ENCODE results near the gene CAMK4. TPM values are rescaled to one million over a fixed set of nuclear protein-coding genes. Genes with fewer than 3 reads are reported as not detected.
A peak's percentile ranks its signal among the peaks of the same experiment; 100 is the strongest.

CAMK4 gene
- total and polyA plus RNA-seq, 2 donors (not counting 3 experiments of a cell fraction or from before 2014, with no cell fraction given): 2.2 to 5.4 TPM

DNA sequence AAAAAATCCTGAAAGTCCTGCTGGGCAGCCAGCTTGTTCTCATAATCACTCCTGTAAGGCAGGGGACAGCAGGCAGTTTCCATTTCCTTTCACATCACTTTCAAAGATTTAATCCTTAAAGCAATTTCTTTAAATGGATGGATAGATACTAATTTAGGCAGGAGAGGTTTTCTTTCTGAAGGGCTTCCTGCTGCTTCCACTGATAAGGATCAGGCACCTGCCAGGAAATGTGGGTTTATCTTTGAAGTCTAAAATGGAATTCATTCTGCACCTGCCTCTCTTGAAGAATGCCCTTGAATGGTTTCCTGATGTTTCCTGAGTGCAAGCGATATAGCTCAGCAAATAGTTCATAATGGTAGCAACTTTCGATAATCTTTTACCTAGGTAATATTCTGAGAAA lies 223.6 kb downstream of the CAMK4 start:
- H3K9ac ChIP-seq (replicated peaks; ENCODE audit: extremely low read depth, insufficient read depth, low read length): no peak overlapping the region
- H2AFZ ChIP-seq (ENCODE audit: low read depth, low read length): no peak overlapping the region
- no peaks in the 10 kb centered on the region for H3K9me3 ChIP-seq (replicated peaks; ENCODE audit: control insufficient read depth, insufficient read depth, low read length)
- CTCF ChIA-PET: interaction anchor here (1.1 to 1.5 kb wide), 2 partner anchors 13 to 18 kb away, joined by 3 read pairs; no protein-coding TSS in a partner anchor
- H3K9me1 ChIP-seq (replicated peaks; ENCODE audit: control insufficient read depth, extremely low read depth, insufficient read depth, low read length): no peaks in the 10 kb centered on the region
- no peak overlapping the region for H3K4me2 ChIP-seq (ENCODE audit: insufficient read depth, low read length)
- dilution Hi-C loops (cut with MboI; ENCODE audit: extremely low pct_ligation_motif_present, low sequenced_read_pairs): no loop called here
- H3K79me2 ChIP-seq (ENCODE audit: control insufficient read depth, insufficient read depth, low read length): no peaks in the 10 kb centered on the region
- intact Hi-C loops (cut with micrococcal nuclease): no loop called here
- no peaks in the 10 kb centered on the region for H4K20me1 ChIP-seq (replicated peaks; ENCODE audit: control insufficient read depth, extremely low read depth, insufficient read depth, low read length)
- DNase-seq (ENCODE audit: low read depth, low spot score) (peak; percentile 10), FAIRE-seq (peak; percentile 15)
- no peaks in the 10 kb centered on the region for H3K4me1 ChIP-seq (ENCODE audit: control insufficient read depth, extremely low read depth, insufficient read depth, low read length)
- H3K27me3 ChIP-seq (ENCODE audit: control insufficient read depth in 2 of 2, insufficient read depth in 2 of 2, low read length in 2 of 2): no peaks in the 10 kb centered on the region
- H3K4me3 ChIP-seq (replicated peaks in 1 of 3; ENCODE audit: insufficient read depth in 1 of 3, low read depth in 1 of 3, low read length in 3 of 3): no peak overlapping the region
- TF ChIP-seq, protein P1, sequence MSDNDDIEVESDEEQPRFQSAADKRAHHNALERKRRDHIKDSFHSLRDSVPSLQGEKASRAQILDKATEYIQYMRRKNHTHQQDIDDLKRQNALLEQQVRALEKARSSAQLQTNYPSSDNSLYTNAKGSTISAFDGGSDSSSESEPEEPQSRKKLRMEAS (IDR thresholded peaks at IDR 0.05; ENCODE audit: insufficient read depth, insufficient read length): no peak
- TF ChIP-seq JUN (IDR thresholded peaks at IDR 0.05; ENCODE audit: borderline replicate concordance, insufficient read depth, insufficient read length, low read depth) (no peak), POLR2AphosphoS5 (IDR thresholded peaks at IDR 0.05; ENCODE audit: insufficient read depth, low read depth, low read length) (no peak), POLR2A (IDR thresholded peaks at IDR 0.05; ENCODE audit: low read depth, low read length) (no peak), GATA2 (IDR thresholded peaks at IDR 0.05; ENCODE audit: insufficient read depth, insufficient read length, low read depth, low read length) (peak; percentile 39)
- BruUV-seq (replicated peaks): no TSS peak
- H3K36me3 ChIP-seq (ENCODE audit: control insufficient read depth in 2 of 2, extremely low read depth in 1 of 2, insufficient read depth in 2 of 2, low read length in 2 of 2): no peaks in the 10 kb centered on the region
- no peak overlapping the region for H3K27ac ChIP-seq (ENCODE audit: insufficient read depth, low read depth, low read length)
- POLR2A ChIA-PET: no interaction called here

- TF ChIP-seq EZH2 (IDR thresholded peaks at IDR 0.05; ENCODE audit: borderline replicate concordance, low read depth, low read length, severe bottlenecking) (no peak), MYC (IDR thresholded peaks at IDR 0.05; ENCODE audit: low read depth, low read length) (no peak), GATA2 (IDR thresholded peaks at IDR 0.05; ENCODE audit: insufficient read depth, insufficient read length, low read depth, low read length) (no peak), FOS (IDR thresholded peaks at IDR 0.05; ENCODE audit: borderline replicate concordance, insufficient read depth, low read length) (no peak), JUN (IDR thresholded peaks at IDR 0.05; ENCODE audit: borderline replicate concordance, insufficient read depth, insufficient read length, low read depth) (no peak)
- TF ChIP-seq, protein P2, sequence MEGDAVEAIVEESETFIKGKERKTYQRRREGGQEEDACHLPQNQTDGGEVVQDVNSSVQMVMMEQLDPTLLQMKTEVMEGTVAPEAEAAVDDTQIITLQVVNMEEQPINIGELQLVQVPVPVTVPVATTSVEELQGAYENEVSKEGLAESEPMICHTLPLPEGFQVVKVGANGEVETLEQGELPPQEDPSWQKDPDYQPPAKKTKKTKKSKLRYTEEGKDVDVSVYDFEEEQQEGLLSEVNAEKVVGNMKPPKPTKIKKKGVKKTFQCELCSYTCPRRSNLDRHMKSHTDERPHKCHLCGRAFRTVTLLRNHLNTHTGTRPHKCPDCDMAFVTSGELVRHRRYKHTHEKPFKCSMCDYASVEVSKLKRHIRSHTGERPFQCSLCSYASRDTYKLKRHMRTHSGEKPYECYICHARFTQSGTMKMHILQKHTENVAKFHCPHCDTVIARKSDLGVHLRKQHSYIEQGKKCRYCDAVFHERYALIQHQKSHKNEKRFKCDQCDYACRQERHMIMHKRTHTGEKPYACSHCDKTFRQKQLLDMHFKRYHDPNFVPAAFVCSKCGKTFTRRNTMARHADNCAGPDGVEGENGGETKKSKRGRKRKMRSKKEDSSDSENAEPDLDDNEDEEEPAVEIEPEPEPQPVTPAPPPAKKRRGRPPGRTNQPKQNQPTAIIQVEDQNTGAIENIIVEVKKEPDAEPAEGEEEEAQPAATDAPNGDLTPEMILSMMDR (IDR thresholded peaks at IDR 0.05; ENCODE audit: extremely low read depth in 1 of 2, insufficient read depth in 1 of 2, low read depth in 1 of 2, low read length in 2 of 2): no peak
- dilution Hi-C loops (cut with MboI; ENCODE audit: extremely low pct_ligation_motif_present, low sequenced_read_pairs) (no loop called here), intact Hi-C loops (cut with micrococcal nuclease) (no loop called here)
- no peaks in the 10 kb centered on the region for H3K9me1 ChIP-seq (replicated peaks; ENCODE audit: control insufficient read depth, extremely low read depth, insufficient read depth, low read length)
- no peak overlapping the region for H3K4me3 ChIP-seq (replicated peaks in 1 of 3; ENCODE audit: insufficient read depth in 1 of 3, low read depth in 1 of 3, low read length in 3 of 3)
- H3K79me2 ChIP-seq (ENCODE audit: control insufficient read depth, insufficient read depth, low read length): no peaks in the 10 kb centered on the region
- H2AFZ ChIP-seq (ENCODE audit: low read depth, low read length): no peak overlapping the region
- ChIA-PET CTCF (interaction anchor here (2.6 kb wide), 1 partner anchor 8 kb away, joined by 11 read pairs; no protein-coding TSS in a partner anchor), POLR2A (no interaction called here)
- H3K9ac ChIP-seq (replicated peaks; ENCODE audit: extremely low read depth, insufficient read depth, low read length): no peak overlapping the region
- no peaks in the 10 kb centered on the region for H3K27me3 ChIP-seq (ENCODE audit: control insufficient read depth in 2 of 2, insufficient read depth in 2 of 2, low read length in 2 of 2)
- no peaks in the 10 kb centered on the region for H3K36me3 ChIP-seq (ENCODE audit: control insufficient read depth in 2 of 2, extremely low read depth in 1 of 2, insufficient read depth in 2 of 2, low read length in 2 of 2)
- FAIRE-seq: no peak
- no peaks in the 10 kb centered on the region for H3K9me3 ChIP-seq (replicated peaks; ENCODE audit: control insufficient read depth, insufficient read depth, low read length)
- H4K20me1 ChIP-seq (replicated peaks; ENCODE audit: control insufficient read depth, extremely low read depth, insufficient read depth, low read length): no peaks in the 10 kb centered on the region
- H3K27ac ChIP-seq (ENCODE audit: insufficient read depth, low read depth, low read length): no peak overlapping the region
- no TSS peak for BruUV-seq (replicated peaks)
- no peak overlapping the region for H3K4me2 ChIP-seq (ENCODE audit: insufficient read depth, low read length)
- no peaks in the 10 kb centered on the region for H3K4me1 ChIP-seq (ENCODE audit: control insufficient read depth, extremely low read depth, insufficient read depth, low read length)
- no peak for DNase-seq (ENCODE audit: low read depth, low spot score)
Observed at GRCh38 chr5:111453295-111453694, 229.1 kb downstream of the CAMK4 start.
